Astrocyte of the spinal cord (primary cell): ENCODE data around the gene RNPEPL1.

Source experiments
- DNase-seq: peaks from one replicate; pipeline ENCODE4 v3.0.0; 2011; ENCODE audit warnings: low read depth, low spot score
- H3K4me3 ChIP-seq: 2 replicates; pipeline ENCODE4 v1.5.1; 2011; ENCODE audit warnings: low read depth, mild to moderate bottlenecking, low read length, moderate library complexity
- CTCF ChIP-seq: IDR thresholded peaks from 2 replicates; pipeline ENCODE4 v1.5.1; 2012; ENCODE audit warnings: low read depth, mild to moderate bottlenecking, low read length, inconsistent platforms
- in situ Hi-C: cut with HindIII; loops from 2 replicates; pipeline ENCODE4 v1.10.0; 2017; ENCODE audit warnings: low sequenced_read_pairs

Gene RNPEPL1

GRCh38 chr2:240627736-240628506, 59.6 kb downstream of the RNPEPL1 start:
- in situ Hi-C loops, result no loop called here
- no peak overlapping the region for H3K4me3 ChIP-seq
- no peak for TF ChIP-seq CTCF
- no peak for DNase-seq

- no peak for DNase-seq
- no peak overlapping the region for H3K4me3 ChIP-seq
- TF ChIP-seq CTCF, result no peak
- in situ Hi-C loops, result no loop called here
Measured at GRCh38 chr2:240628507-240628807, 60.2 kb downstream of the RNPEPL1 start.

- DNase-seq, result no peak
- H3K4me3 ChIP-seq, result no peak overlapping the region
- no peak for TF ChIP-seq CTCF
- in situ Hi-C loops, result no loop called here
Measured at GRCh38 chr2:240628808-240629618, 60.7 kb downstream of the RNPEPL1 start.

GRCh38 chr2:240629619-240629967, 61.3 kb downstream of the RNPEPL1 start:
- H3K4me3 ChIP-seq, result no peak overlapping the region
- TF ChIP-seq CTCF, result no peak
- no peak for DNase-seq
- in situ Hi-C loops, result no loop called here

GRCh38 chr2:240629968-240630770, 61.9 kb downstream of the RNPEPL1 start:
- TF ChIP-seq CTCF, result no peak
- no peak overlapping the region for H3K4me3 ChIP-seq
- no peak for DNase-seq
- in situ Hi-C loops, result no loop called here
